GM21723 (cell line): ENCODE measurements around the gene ZNF865.

Experiments used
- ATAC-seq: cut with Tn5 transposase; IDR thresholded peaks from one replicate; pipeline ENCODE4 v1.9.1; 2021; ENCODE audit warnings: mild to moderate bottlenecking, moderate library complexity; ENCODE audit not compliant: unreplicated experiment

Gene ZNF865

DNA sequence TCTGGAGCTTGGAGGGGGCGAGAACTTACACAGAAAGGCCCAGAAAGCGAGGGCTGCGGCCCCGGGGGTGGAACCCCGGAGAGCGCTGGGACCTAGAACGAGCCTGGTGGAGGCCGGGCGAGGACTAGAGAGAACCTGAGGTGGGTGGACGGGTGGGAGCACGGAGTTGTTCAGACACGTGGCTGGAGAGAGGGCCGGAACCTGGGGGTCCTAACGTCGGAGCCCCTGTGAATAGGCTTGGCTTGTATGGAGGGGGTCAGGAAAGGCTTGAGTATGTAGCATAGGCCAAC is 38.4 kb downstream of the ZNF865 start:
- no peak for ATAC-seq

DNA sequence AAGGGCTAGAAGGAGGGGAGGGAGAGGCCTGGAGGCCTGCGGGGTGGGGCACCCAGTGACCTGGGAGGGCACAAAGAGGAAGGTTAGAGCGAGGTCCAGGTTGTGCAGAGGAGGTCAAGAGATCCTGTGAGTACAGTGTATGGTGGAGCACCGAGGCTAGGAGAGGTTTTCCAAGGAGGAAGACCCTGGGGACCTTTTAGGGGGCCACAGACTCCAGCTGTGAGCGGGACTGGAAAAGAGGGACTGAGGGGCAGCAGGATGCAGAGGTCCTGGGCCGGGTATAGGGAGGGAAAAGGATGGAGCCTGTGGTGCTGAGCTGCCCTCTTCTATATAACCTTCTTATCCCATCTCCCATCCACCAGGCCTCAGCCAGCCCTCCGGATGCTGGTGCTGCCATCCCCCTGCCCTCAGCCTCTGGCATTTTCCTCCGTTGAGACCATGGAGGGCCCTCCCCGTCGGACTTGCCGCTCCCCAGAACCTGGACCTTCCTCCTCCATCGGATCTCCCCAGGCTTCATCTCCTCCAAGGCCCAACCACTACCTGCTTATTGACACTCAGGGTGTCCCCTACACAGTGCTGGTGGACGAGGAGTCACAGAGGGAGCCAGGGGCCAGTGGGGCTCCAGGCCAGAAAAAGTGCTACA is 38.9 kb downstream of the ZNF865 start:
- ATAC-seq, result no peak

DNA sequence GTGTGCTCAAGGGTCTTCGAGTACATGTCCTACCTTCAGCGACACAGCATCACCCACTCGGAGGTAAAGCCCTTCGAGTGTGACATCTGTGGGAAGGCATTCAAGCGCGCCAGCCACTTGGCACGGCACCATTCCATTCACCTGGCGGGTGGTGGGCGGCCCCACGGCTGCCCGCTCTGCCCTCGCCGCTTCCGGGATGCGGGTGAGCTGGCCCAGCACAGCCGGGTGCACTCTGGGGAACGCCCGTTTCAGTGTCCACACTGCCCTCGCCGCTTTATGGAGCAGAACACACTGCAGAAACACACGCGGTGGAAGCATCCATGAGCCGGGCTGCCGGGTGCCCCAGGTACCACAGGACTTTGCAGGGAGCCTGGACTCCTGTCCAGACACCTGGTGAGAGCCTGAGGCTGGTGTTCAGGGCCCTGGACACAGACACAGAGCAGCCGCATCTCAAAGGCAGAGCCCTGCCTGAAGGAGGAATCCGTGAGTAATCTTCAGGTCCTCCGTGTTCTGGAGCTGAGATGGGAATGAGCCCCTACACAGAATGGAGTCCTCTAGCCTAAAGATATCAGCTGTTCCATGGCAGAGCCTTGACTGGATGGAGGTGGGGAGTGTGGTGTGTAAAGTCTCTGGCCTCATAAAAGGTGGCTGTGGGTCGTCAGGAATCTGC is 39.5 kb downstream of the ZNF865 start:
- ATAC-seq, result no peak

DNA sequence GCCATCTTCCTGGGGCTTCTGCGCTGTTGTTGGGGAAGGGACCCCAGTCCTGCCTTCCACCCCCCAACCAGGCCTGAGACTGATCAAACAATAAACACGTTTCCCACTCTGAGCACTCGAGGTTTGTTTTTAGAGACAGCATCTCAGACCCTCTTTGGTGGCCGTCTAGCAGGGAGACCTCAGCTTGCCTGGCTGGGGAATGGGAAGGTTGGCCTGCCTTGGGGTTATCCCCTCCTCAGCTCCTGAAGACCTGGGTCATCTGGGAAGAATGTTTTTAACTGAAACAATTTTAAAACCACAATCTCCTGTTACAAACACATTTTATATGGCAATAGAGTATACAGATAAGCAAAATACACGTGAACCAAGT is 40.0 kb downstream of the ZNF865 start:
- no peak for ATAC-seq

DNA sequence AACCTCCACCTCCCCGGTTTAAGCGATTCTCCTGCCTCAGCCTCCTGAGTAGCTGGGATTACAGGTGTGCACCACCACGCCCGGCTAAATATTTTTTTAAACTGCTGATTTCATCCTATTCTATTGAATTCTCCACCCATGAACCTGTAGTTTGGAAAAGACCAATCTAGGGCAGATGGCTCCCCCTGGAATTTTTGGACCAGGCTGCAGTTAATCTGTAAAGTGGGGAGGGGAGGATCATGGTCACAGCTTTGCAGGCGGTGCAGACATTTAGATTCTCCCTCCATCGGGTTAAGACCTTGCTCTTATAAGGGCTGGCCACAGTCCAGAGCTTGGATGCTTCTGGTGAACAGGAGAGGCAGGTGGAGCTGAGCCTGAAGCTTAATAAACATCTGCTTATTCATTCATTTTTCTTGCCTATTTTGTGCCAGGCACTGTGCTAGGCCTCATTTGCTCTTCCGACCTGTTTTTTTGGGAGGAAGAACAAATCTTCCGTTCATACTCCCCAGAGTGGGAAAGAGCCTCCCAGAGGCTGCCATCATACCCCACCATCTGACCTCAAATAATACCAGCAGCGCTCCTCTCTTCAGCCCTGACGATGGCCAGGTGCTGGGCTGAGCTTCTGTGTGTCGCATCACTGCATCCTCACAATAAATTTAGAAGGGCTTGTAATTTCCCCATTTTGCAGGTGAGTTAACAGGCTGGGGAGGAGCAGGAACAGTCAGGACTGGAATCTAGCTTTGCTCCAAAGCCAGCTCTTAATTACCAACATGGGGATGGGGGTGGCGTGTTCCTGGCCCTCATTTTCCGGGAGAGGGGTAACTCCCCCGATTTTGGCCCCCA is 41.7 kb downstream of the ZNF865 start:
- no peak for ATAC-seq

DNA sequence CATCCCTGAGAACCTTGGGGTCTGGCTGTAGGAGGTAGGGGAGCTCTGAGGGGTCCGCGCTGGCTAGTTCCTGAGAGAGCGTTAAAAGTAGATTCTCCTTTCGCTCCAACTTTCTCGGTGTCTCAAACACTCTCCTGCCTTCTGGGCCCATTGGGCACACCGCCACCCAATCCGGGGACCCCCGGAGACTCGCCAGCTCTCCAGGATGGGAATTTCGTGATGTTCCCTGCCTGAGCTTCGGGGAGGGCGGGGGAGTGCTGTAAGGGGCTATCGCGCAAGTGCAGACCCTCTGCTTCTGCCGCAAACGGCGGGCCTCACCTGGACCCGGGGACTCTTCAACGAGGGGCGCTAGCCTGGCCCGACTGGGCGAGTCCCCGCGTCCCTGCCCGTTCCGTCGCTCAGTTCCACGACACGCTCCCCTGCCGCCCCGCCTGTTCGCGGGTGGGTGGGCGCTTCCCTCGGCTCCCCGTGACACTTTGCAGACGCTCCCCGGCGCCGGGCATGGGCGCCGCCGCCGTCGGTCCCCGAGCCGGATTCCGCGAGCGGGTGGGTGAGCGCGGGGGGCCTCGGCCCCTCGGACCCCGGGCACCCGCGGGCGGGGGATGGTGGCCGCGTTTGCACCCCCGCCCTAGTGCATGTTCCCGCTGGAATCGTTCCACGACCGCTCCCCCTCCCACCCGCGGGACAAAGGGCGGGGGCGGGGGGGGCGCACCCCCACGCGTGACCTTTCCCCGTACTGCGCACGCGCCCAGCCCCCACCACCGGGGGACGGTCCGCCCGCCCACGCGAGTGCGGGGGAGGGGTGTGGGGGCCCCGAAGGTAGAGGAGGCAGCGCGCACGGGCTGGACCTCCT is 42.5 kb downstream of the ZNF865 start, which contains the start of gene CCDC106:
TSS of gene CCDC106 (plus strand) at position 481 of the 853 bp plus-strand sequence. CDS start 835 bp downstream, outside the sequence.
- no peak for ATAC-seq

DNA sequence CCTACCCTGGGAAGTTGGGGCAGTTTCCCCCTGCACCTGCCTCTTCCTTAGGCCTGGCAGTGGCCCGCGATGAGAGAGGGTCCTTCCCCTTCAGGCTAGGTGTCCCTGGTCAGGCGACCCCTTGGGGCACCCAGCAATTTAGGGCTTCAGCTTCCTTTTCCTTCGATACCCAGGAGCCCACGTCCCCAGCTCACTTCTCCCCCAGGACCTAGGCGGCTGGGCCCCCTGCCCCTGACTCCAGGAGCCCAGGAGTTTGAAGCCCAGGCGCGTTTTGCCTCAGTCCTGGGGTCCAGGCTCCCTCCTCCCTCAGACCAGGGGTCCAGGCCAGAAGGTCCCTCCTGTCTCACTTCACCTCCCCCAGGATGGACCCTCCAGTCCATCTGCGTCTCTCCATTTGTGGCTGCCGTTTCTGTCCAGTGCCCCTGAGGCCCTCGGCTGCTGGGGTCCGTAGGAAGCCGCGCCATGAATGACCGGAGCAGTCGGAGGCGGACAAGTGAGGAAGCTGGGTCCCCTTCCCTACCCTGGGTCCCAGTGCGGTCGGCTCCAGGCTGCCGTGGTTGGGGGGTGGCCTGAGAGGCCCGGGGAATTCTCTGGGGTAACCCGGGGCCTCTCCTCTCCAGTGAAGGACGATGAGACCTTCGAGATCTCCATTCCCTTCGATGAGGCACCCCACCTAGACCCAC is 43.3 kb downstream of the ZNF865 start:
- ATAC-seq, result no peak

DNA sequence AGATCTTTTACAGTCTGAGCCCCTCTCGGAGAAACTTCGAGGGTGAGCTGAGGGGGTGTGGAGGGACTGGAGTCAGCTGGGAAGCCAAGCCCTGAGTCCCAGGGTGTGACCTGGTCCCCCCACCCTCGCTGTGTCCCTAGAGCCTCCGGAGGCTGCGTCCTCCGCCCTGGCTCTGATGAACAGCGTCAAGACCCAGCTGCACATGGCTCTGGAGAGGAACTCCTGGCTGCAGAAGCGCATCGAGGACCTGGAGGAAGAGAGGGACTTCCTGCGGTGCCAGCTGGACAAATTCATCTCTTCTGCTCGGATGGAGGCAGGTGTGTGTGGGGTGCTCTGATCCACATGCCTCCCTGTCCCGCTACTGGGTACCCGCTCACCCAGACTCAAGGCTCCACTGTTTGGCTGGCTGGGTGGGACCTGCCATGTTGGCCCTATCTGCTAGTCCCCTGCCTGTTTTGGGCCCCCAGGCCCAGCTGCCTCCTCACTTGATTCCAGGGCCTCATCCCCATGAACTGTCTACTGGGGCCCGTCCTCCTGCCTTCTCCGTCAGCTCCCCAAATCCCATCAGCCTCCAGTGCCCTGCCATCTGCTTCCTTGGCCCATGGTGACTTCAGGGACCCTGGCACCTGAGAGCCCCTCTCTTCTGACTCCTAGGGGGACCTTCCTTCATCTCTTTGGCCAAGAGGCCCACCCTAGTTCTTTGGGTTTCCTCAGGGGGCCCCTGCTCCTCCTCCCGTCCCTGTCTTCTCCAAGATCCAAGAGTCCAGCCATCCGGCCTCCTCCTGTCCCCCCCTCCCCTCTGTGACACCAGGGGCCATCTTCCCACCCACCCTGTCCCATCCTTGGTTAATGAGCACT is 44.0 kb downstream of the ZNF865 start:
- ATAC-seq, result no peak

DNA sequence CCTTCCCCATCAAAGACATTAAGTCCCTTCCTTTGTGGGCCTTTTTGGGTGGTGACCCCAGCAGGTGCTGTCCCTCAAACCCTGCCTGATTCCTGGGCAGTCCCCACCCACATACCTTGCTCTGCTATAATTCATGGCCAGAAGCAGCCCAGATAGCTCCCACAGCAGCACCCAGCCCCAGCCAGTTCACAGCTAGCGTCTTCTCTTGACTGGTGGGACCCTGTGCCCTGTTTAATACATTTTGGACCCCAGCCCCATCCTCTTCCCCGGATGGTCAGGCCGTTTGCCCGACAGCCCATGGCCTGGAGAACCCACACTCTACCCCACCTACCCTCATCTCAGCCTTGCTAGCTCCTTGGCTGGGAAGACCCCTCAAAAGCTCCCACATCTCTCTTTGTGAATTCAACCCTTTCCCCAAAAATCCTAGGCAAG is 44.7 kb downstream of the ZNF865 start:
- no peak for ATAC-seq

DNA sequence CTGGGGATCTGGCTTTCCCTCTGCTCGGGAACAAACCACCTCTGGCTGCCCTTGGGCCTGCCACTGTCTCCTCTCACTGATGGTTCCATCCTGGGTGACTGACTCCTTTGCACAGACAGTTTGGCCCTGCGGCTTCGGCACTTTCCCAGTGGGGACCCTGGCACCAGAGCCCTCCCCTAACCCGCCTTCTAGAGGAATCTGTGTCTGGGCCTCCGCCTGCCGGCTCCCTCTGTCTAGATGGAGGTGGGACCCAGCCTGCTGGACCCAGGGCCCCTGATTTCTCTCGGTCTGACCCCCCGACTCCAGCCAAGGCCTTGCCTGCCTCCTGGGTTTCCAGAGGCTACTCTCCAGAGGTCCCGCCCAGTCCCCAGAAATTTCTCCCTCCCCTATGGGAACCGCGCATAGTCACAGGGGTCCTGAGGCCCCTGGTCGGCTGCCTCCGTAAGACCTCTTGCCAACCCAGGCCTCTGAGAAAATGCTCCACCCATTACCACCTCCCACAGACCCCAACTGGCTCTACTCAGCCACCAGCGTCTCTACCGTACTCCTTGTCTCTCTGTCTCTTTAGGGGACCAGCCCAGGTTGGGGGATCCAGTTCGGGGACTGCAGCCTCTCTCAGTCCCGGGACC is 45.3 kb downstream of the ZNF865 start:
- ATAC-seq, result no peak

DNA sequence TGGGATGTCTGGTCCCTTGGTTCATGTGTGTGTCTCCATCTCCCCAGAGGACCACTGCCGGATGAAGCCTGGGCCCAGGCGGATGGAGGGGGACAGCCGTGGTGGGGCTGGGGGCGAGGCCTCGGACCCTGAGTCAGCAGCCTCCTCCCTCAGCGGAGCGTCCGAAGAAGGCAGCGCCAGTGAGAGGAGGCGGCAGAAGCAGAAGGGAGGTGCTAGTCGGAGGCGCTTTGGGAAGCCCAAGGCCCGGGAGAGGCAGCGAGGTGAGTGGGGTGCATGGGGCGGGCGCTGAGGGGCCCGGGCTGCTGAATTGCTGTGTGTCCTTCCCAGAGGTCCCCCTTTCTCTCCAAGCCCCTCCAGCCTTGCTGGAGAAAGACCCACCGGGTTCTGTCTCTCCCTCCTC is 45.8 kb downstream of the ZNF865 start:
- no peak for ATAC-seq

DNA sequence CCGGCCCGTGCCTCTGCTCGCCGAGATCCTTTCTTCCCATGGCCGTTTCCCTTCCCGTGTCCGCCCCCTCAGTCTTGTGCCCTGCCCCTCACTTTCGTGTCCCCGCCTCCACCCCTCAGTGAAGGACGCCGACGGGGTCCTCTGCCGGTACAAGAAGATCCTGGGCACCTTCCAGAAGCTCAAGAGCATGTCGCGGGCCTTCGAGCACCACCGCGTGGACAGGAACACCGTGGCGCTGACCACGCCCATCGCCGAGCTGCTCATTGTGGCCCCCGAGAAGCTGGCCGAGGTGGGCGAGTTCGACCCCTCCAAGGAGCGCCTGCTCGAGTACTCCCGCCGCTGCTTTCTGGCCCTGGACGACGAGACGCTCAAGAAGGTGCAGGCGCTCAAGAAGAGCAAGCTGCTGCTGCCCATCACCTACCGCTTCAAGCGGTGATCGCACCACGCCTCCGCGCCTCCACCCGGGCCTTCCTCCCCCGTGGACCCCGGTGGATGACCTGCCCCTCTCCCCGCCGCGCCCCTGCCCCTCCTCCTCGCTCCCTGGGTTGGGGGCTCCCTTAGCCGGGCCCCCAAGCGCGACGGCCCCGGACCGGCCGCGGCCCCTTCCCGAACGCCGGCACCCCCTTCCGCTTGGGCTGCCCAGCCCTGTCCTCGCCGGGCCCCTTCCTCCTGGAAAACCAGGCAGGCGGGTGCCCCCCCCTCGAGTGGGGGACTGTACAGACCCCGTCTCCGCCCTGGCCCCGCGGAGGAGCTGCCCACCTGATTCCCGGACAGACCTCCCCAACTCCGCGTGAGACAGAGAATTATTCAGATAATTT is 47.1 kb downstream of the ZNF865 start:
- no peak for ATAC-seq

DNA sequence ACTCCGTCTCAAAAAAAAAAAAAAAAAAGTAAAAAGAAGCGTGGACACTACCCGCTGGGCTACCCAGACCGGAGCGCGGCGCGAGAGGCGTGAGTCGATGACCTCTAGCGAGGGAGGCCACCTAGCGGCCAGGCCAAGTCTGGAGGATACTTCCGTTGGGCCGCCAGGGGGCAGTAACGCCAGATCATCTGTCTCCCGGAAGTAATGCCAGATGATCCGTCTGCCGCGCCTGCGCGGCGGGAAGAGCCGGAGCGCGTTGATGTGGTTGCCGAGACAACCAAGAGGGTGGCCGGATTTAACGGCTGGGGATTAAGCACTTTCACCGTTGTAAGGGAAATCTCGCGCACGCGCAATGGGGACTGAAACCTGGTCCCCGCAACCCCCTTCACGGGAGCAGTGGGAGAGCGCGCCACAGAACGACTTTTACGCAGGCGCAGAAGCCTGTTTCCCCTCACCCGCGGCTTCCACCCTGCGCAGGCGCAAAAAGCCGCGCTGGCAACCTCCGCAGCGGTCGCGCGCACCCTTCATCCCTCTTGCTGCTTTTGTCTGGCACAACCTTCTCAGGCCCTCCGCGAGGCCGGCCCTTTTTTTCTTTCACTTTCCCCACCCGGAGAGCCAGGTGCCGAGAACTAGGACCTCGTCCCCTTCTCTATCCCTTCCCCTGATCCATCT is 48.3 kb downstream of the ZNF865 start:
- peak; percentile 38 for ATAC-seq

DNA sequence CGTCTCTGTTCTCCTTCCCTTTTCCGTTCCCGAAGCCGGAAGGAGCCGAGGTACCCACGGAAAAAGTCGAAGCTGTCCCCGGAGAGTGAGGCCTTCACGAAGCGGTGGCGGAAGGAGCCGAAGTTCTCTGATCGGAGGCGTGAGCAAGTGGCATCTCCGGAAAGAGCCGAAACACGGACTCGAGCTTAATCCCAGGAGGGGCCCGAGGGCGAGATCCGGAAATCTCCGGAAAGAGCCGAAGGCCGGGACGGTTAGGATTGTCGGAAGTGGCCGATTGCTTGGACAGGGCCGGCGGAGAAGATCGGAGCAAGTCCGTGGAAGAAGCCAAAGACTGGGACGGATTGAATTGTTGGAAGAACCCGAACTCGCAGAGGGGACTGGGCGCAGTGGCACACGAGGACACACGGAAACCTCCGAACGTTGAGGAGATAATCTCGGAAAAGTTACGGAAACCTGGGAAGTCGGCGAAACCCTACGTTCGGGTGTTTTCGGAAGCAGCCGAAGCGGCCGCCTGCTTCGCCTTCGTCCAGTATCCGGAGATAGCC is 48.9 kb downstream of the ZNF865 start:
- ATAC-seq, result peak; percentile 62

DNA sequence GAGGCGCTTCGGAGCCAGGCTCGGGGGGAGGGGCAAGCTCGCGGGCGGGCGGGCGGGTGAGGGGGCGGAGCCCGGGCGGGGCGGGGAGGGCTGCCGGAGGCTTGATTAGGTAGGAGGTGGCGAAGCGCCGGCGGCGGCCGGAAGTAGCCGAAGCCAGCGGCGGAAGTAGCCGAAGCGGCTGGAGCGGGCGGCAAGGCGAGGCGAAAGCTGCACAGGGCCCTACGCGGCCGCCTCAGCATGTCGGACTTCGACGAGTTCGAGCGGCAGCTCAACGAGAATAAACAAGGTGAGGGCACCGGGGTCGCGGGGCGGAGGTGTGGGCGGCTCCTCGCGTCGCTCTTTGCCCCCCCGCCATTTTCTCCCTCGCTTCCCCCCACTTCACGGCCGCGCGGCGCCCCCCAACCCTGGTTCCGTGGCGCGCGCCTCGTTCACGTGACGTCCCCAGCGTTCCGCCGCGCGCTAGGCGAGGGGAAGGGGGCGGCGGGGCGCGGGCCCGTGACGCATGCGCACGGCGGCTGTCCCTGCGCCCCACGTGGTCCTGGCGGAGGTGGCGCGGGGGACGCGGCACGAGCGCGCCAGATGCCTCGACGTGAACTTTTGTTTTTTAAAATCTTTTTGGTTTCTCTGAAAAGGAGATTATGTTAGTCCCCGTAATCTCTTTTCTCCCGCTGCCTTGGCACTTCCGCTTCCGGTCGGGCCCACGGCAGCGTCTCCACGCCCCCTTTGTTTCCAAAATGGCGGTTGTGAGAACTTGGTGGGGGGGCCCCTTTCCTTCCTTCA is 49.6 kb downstream of the ZNF865 start, which contains the start of gene U2AF2:
TSS of gene U2AF2 (plus strand) at position 168 of the 780 bp plus-strand sequence. CDS start at position 238, 70 bp downstream.
- ATAC-seq, result peak; percentile 38

DNA sequence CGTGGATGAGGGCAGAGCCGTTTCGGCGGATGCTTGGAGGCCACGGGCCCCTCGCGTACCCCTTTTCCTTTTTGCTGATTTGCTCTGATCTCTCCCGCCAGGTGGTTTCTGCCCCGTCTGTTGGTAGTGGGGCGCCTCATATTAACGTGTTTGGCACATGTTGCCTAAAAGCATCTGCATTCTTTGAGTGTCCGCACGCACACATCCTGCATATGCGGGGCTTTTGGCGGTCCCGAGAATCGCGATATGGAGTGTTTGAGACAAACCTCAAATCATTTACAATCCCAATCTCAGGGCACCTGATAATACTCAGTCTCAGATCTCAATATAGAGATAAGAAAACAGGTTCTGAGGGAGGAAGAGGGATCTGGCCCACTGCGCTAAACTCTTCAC is 50.2 kb downstream of the ZNF865 start:
- no peak for ATAC-seq

DNA sequence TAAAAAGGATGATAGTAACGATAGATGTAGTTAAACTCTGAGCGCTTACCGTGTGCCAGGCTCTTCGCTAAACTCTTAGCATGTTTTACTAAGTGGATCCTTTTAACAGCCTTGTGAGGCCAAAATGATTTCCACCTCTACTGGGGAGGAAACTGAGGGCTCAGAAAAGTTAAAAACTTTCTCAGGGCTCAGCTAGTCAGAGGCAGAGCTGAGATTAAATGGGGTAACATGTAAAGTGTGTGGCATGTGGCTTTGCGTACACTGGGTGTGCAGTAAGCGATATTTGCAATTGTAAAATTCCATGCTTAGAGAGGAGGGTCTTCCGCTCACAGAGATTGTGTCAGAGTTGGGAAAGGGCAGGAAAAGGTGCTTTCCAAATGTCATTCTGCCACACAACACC is 51.1 kb downstream of the ZNF865 start:
- ATAC-seq, result no peak
